ENCODE results near the gene CYP46A1. TPM values are rescaled to one million over a fixed set of nuclear protein-coding genes. Genes with fewer than 3 reads are reported as not detected.

CYP46A1 gene
- total RNA-seq, 4 donors from 2014 or later = 0.18 to 2.2 (median 0.45) TPM

GRCh38 chr14:99727096-99727870 lies 43.2 kb downstream of the CYP46A1 start:
- Histone ChIP-seq H3K36me3 (no peaks in the 10 kb centered on the region), H3K4me1 (peaks cover 0 to 10% of the 10 kb centered on the region in 2 donors), H3K27me3 (no peaks in the 10 kb centered on the region), H3K4me3 (no peak overlapping the region), H3K27ac (no peak overlapping the region), H3K9me3 (no peaks in the 10 kb centered on the region)
- DNase-seq (peak in 1 of 2 donors; percentile 6), ATAC-seq (no peak)
- in situ Hi-C loops (cut with MboI; ENCODE audit: low sequenced_read_pairs in 4 of 4) = loop anchor here in 1 of 4 donors (10.0 kb wide), 1 partner anchor 158 kb away; no protein-coding TSS in a partner anchor
- intact Hi-C loops (cut with DNase I; ENCODE audit: low total_unique reads) = no loop called here
- TF ChIP-seq CTCF (IDR thresholded peaks at IDR 0.05 in 4 of 5, conservative IDR thresholded peaks at IDR 0.05 in 1 of 5) (no peak), POLR2A (IDR thresholded peaks at IDR 0.05) (no peak)

DNA sequence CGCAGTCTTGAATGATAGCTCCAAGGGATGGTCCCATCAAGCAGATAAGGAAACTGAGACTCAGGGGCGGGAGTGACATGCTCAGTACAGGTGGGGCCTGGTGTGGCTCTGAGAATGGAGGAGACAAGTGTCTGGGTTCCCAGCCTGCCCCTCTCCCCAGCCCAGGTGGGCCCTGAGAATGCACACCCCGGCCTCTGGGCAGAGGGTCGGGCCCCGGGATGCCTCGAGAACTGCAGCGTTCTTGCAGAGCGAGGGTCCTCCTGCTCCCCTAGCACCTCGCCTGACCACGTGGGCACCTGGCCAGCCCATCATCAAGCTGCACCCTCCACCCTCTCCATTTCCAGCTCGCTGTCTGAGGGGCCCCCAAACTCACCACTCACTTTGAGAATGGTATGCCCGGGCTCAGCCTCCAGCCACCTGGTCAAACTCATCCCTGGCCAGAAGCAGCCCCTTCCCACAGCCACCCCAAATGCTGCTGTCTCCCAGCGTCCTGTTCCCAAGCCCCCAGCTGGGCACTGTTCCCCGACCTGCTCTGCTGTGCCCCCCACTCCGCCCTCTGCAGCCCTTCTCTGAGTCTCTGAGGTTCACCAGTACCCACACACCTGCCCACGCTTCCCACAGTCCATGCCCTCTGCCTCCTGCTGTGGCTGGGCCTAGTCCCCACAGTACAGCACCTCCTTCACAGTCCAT lies 44.3 kb downstream of the CYP46A1 start:
- TF ChIP-seq POLR2A (IDR thresholded peaks at IDR 0.05) = no peak
- TF ChIP-seq CTCF (IDR thresholded peaks at IDR 0.05 in 4 of 5, conservative IDR thresholded peaks at IDR 0.05 in 1 of 5) = no peak
- Histone ChIP-seq H3K4me3 (no peak overlapping the region), H3K9me3 (no peaks in the 10 kb centered on the region), H3K27ac (no peak overlapping the region), H3K27me3 (no peaks in the 10 kb centered on the region), H3K36me3 (no peaks in the 10 kb centered on the region), H3K4me1 (peaks cover 0 to 12% of the 10 kb centered on the region in 2 donors)
- in situ Hi-C loops (cut with MboI; ENCODE audit: low sequenced_read_pairs in 4 of 4) = loop anchor here in 1 of 4 donors (10.0 kb wide), 1 partner anchor 156 kb away; no protein-coding TSS in a partner anchor
- no peak for ATAC-seq
- intact Hi-C loops (cut with DNase I; ENCODE audit: low total_unique reads) = no loop called here
- DNase-seq = peak in 1 of 2 donors; percentile 8

DNA sequence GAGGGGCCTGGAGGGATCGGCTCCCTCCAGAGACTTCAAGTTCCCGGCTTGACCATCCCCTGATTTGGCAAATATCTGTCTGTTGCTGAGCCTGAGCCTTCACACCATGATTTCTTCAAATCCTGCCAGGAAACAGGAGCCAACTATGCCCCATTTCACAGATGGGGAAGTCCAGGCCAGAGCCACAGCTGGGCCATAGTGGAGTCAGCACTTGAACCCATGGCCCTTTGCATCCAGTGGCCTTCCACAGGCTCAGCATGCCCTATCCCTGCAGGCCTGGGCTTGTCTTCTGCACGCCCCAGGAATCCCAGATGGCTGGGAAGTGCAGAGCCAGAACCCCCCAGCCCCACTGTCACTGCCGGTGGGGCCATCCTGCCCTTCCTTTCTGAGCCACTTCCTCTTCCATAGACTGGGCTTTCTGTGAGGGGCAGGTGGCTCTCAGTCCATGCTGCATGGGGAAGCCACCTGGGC lies 44.9 kb downstream of the CYP46A1 start:
- Histone ChIP-seq H3K27ac (no peak overlapping the region), H3K9me3 (no peaks in the 10 kb centered on the region), H3K4me3 (no peak overlapping the region), H3K36me3 (no peaks in the 10 kb centered on the region), H3K27me3 (no peaks in the 10 kb centered on the region), H3K4me1 (peaks cover 0 to 16% of the 10 kb centered on the region in 2 donors)
- no peak for ATAC-seq
- intact Hi-C loops (cut with DNase I; ENCODE audit: low total_unique reads) (no loop called here), in situ Hi-C loops (cut with MboI; ENCODE audit: low sequenced_read_pairs in 4 of 4) (loop anchor here in 1 of 4 donors (10.0 kb wide), 1 partner anchor 156 kb away; no protein-coding TSS in a partner anchor)
- DNase-seq = peak in 1 of 2 donors; percentile 1
- TF ChIP-seq POLR2A (IDR thresholded peaks at IDR 0.05) (no peak), CTCF (IDR thresholded peaks at IDR 0.05 in 4 of 5, conservative IDR thresholded peaks at IDR 0.05 in 1 of 5) (no peak)

- intact Hi-C loops (cut with DNase I; ENCODE audit: low total_unique reads) = loop anchor here (1.0 to 2.0 kb wide), 2 partner anchors 63 to 155 kb away; partner anchors contain the start of gene EML1
- ATAC-seq = peak; percentile 57 to 80
Observed at GRCh38 chr14:99729991-99730875, 46.1 kb downstream of the CYP46A1 start.

More at GRCh38 chr14:99729991-99730875, 46.1 kb downstream of the CYP46A1 start:
- Histone ChIP-seq H3K27ac (no peak overlapping the region), H3K27me3 (no peaks in the 10 kb centered on the region), H3K9me3 (no peaks in the 10 kb centered on the region), H3K4me3 (peak overlapping the region; percentile 33 to 63 (median 42)), H3K4me1 (peaks cover 9 to 22% of the 10 kb centered on the region in 2 donors), H3K36me3 (no peaks in the 10 kb centered on the region)
- in situ Hi-C loops (cut with MboI; ENCODE audit: low sequenced_read_pairs in 4 of 4) = loop anchor here in 2 of 4 donors (10.0 kb wide), 2 partner anchors 65 to 155 kb away; partner anchors contain the start of gene EML1 (in 1 of the 2)
- DNase-seq = peak; percentile 2 to 46
- peak; percentile 84 to 96 (median 90) for TF ChIP-seq CTCF (IDR thresholded peaks at IDR 0.05 in 4 of 5, conservative IDR thresholded peaks at IDR 0.05 in 1 of 5)
- no peak for TF ChIP-seq POLR2A (IDR thresholded peaks at IDR 0.05)
